ENCODE results near the gene TRMT1.

The TRMT1 gene

GRCh38 chr19:13097463-13098258 lies 18.9 kb downstream of the TRMT1 start:
- Histone ChIP-seq H3K4me2 (no peak overlapping the region), H3K9ac (no peak overlapping the region), H3K4me1 (ENCODE audit: low read depth, poor library complexity, severe bottlenecking) (peaks cover 29% of the 10 kb centered on the region), H2AFZ (ENCODE audit: low read depth) (no peak overlapping the region), H4K20me1 (ENCODE audit: insufficient read depth) (no peaks in the 10 kb centered on the region), H3K27ac (no peak overlapping the region), H3K79me2 (ENCODE audit: insufficient read depth, low read depth) (no peaks in the 10 kb centered on the region), H3K4me3 (IDR thresholded peaks at IDR 0.05; ENCODE audit: insufficient read depth, low read depth, low read length) (no peak overlapping the region), H3K36me3 (ENCODE audit: insufficient read depth) (no peaks in the 10 kb centered on the region), H3K27me3 (ENCODE audit: insufficient read depth, low read depth) (peaks cover 49% of the 10 kb centered on the region)
- TF ChIP-seq CTCF (conservative IDR thresholded peaks at IDR 0.05; ENCODE audit: low read depth, low read length), result no peak

GRCh38 chr19:13097033-13097462 lies 19.5 kb downstream of the TRMT1 start:
- Histone ChIP-seq H3K4me1 (ENCODE audit: low read depth, poor library complexity, severe bottlenecking) (peaks cover 29% of the 10 kb centered on the region), H2AFZ (ENCODE audit: low read depth) (no peak overlapping the region), H3K4me3 (IDR thresholded peaks at IDR 0.05; ENCODE audit: insufficient read depth, low read depth, low read length) (no peak overlapping the region), H3K27ac (no peak overlapping the region), H3K9ac (no peak overlapping the region), H3K79me2 (ENCODE audit: insufficient read depth, low read depth) (no peaks in the 10 kb centered on the region), H3K27me3 (ENCODE audit: insufficient read depth, low read depth) (peaks cover 49% of the 10 kb centered on the region), H4K20me1 (ENCODE audit: insufficient read depth) (no peaks in the 10 kb centered on the region), H3K36me3 (ENCODE audit: insufficient read depth) (no peaks in the 10 kb centered on the region), H3K4me2 (no peak overlapping the region)
- no peak for TF ChIP-seq CTCF (conservative IDR thresholded peaks at IDR 0.05; ENCODE audit: low read depth, low read length)

GRCh38 chr19:13095934-13096927 lies 20.3 kb downstream of the TRMT1 start:
- Histone ChIP-seq H4K20me1 (ENCODE audit: insufficient read depth) (no peaks in the 10 kb centered on the region), H2AFZ (ENCODE audit: low read depth) (no peak overlapping the region), H3K27ac (no peak overlapping the region), H3K4me2 (peak overlapping the region; percentile 26), H3K4me3 (IDR thresholded peaks at IDR 0.05; ENCODE audit: insufficient read depth, low read depth, low read length) (no peak overlapping the region), H3K9ac (no peak overlapping the region), H3K4me1 (ENCODE audit: low read depth, poor library complexity, severe bottlenecking) (peaks cover 29% of the 10 kb centered on the region), H3K36me3 (ENCODE audit: insufficient read depth) (no peaks in the 10 kb centered on the region), H3K79me2 (ENCODE audit: insufficient read depth, low read depth) (no peaks in the 10 kb centered on the region), H3K27me3 (ENCODE audit: insufficient read depth, low read depth) (peaks cover 49% of the 10 kb centered on the region)
- TF ChIP-seq CTCF (conservative IDR thresholded peaks at IDR 0.05; ENCODE audit: low read depth, low read length), result 0 out of 2 replicates have a peak, but pooled peaks have one; percentile 20

- no peaks in the 10 kb centered on the region for H3K79me2 ChIP-seq (ENCODE audit: insufficient read depth, low read depth)
- H3K27me3 ChIP-seq (ENCODE audit: insufficient read depth, low read depth), result peaks cover 49% of the 10 kb centered on the region
- peak overlapping the region; percentile 26 for H3K4me2 ChIP-seq
- no peaks in the 10 kb centered on the region for H4K20me1 ChIP-seq (ENCODE audit: insufficient read depth)
- TF ChIP-seq CTCF (conservative IDR thresholded peaks at IDR 0.05; ENCODE audit: low read depth, low read length), result no peak
- no peak overlapping the region for H3K4me3 ChIP-seq (IDR thresholded peaks at IDR 0.05; ENCODE audit: insufficient read depth, low read depth, low read length)
- peak overlapping the region; percentile 14; the same call in 1 of the 2 replicates for H2AFZ ChIP-seq (ENCODE audit: low read depth)
- H3K36me3 ChIP-seq (ENCODE audit: insufficient read depth), result no peaks in the 10 kb centered on the region
- H3K27ac ChIP-seq, result no peak overlapping the region
- no peak overlapping the region for H3K9ac ChIP-seq
- H3K4me1 ChIP-seq (ENCODE audit: low read depth, poor library complexity, severe bottlenecking), result peaks cover 29% of the 10 kb centered on the region
These were observed 21.2 kb downstream of the TRMT1 start for GRCh38 chr19:13095393-13095784.

All from KMS-11 (cell line).